Hematopoietic multipotent progenitor cell treated with erythropoietin and hydrocortisone succinate and interleukin-3 and kit ligand, for 4 days (in vitro differentiated cells): ENCODE measurements around the gene PHACTR2.
"Not testable (repeated sequence)": the region's sequence is repeated elsewhere in the genome, so short reads cannot be mapped to it uniquely, and the experiment has no call there.

Experiments used
- DNase-seq: peaks from one replicate; pipeline ENCODE4 v3.0.0-alpha.2; 2015

Gene PHACTR2

DNA sequence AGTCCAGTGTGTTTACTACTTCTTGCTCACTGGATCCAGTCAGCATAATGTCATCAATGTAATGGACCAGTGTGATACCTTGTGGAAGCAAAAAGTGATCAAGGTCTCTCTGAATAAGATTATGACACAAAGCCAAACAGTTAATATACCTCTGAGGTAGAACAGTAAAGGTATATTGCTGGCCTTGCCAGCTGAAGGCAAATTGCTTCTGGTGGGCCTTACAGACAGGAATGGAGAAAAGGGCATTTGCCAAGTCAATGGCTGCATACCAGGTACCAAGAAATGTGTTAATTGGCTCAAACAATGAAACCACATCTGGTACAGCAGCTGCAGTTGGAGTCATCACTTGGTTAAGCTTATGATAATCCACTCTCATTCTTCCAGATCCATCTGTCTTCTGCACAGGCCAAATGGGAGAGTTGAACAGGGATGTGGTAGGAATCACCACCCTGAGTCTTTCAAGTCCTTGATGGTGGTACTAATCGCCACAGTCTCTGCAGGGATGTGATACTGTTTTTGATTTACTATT lies 193.5 kb downstream of the PHACTR2 start:
- DNase-seq: not testable (repeated sequence)

DNA sequence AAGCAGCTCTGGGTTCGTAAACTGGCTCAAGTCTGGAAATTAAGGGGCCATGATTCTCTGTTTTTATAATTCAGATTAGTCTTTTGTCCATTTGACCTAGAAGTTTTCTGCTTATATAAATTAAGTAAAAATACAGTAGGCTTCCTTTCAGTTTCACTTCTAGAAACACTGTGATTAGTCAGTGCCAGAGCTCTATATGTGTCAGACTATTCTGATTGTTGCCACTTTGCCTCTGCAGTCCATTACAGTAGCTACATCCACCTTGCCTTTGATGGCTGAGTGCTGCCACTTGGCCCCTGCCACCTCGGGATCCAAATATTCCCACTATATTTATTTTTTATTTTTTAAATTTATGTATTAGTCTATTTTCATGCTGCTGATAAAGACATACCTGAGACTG lies 194.4 kb downstream of the PHACTR2 start:
- no peak for DNase-seq

DNA sequence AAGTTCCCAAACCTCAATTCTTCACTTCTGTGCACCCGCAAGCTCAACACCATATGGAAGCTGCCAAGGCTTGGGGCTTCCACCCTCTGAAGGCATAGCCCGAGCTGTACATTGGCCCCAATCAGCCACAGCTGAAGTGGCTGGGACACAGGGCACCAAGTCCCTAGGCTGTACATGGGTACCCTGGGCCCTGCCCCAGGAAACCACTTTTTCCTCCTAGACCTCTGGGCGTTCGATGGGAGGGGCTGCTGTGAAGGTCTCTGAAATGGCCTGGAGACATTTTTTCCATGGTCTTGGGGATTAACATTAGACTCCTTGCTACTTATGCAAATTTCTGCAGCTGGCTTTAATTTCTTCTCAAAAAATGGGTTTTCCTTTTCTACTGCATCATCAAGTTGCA lies 195.8 kb downstream of the PHACTR2 start:
- not testable (repeated sequence) for DNase-seq

GRCh38 chr6:143874503-143874902 lies 196.7 kb downstream of the PHACTR2 start:
- not testable (repeated sequence) for DNase-seq

DNA sequence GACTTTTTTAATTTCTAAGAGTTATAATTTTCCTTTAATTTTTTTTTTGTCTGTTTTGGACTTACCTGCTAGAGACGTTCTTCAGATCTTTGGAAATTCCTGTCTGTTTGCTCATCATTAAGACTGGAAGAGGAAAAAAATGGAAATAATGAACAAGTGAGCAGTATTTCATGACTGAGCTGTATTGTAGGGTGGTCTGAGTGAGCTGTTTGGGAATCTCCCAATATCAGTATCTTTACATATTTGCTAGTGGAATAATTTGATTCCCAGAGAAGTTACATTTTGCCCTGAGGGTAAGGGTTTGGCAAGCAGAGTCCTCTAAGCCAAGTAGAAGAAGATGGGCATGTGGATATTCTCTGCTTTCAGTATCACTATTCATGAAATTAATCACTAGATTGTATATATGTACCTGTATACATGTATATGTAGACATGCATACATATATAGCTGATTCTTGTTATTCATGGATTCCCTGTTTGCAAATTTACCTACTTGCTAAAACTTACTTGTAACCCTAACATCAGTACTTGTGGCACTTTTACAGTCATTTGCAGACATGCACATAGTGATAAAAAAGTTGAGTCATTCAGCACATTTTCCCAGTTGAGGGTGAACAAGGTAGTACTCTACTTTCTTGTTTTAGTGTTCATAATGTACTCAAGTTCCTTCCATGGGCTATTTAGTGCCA lies 200.0 kb downstream of the PHACTR2 start:
- DNase-seq: no peak

DNA sequence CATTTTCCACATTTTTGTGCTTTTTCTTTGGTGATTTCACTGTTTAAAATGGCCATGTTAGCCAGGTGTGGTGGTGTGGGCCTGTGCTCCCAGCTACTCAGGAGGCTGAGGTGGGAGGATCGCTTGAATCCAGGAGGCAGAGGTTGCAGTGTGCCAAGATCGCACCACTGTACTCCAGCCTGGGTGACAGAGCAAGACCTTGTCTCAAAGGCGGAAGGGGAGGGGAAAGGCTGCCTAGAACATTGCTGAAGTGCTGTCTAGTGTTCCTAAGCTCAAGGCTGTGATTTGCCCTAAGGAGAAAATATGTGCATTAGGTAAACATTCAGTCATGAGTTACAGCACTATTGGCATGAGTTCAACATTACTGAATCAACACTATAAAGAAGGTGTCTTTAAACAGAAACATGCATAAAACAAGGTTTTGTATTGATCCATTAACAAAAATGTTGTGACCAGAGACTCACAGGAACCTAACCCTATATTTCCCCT lies 200.6 kb downstream of the PHACTR2 start:
- DNase-seq: no peak

DNA sequence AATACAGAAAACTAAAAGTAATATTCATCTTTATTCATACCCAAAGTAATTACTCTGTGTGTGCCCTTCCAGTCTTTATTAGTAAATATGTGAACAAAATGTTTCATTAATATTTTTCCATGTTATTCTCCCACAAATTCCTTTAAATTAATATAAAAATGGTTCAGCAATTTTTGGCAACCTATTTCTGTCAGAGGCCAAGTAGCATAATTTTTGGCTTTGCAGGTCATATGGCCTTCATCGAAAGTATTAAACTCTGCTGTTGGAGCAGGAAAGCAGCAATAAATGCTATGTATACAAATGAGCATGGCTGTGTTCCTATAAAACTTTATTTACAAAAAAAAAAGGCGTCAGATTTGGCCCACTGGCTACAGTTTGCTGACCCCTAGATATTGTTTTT lies 202.6 kb downstream of the PHACTR2 start:
- no peak for DNase-seq
